ENCODE data around the gene SLC44A3.

GRCh38 chr1:94905207-94905606, 85.0 kb downstream of the SLC44A3 start:
- TF ChIP-seq CTCF (IDR thresholded peaks at IDR 0.05) (no peak), POLR2A (IDR thresholded peaks at IDR 0.05) (no peak)

Data from adrenal gland (tissue), 5 donors.